Upper lobe of left lung (tissue), 6 donors: ENCODE results near the gene SHISA6. TPM values are rescaled to one million over a fixed set of nuclear protein-coding genes. Genes with fewer than 3 reads are reported as not detected.

Experiments
- ATAC-seq, 2 donors: fragments of 200-7000 bp; cut with Tn5 transposase; one replicate each; pipeline ENCODE4 v1.9.1; 2022; ENCODE audit warnings: mild to moderate bottlenecking in 2 of 2, moderate library complexity in 2 of 2; ENCODE audit not compliant: low FRiP score in 2 of 2
- DNase-seq, 2 donors: peaks; one replicate each; pipeline ENCODE4 v3.0.0-alpha.2; 2019 to 2020
- H3K27ac ChIP-seq, 4 donors: fragments of 200-600 bp; sonication (generic); one replicate each; pipeline ENCODE4 v1.5.1; 2016 to 2019
- H3K27me3 ChIP-seq, 4 donors: fragments of 200-600 bp; sonication (generic); one replicate each; pipeline ENCODE4 v1.5.1; 2017 to 2019
- H3K36me3 ChIP-seq, 4 donors: fragments of 200-600 bp; sonication (generic); one replicate each; pipeline ENCODE4 v1.5.1; 2016 to 2019
- H3K4me1 ChIP-seq, 4 donors: fragments of 200-600 bp; sonication (generic); one replicate each; pipeline ENCODE4 v1.5.1; 2018 to 2019
- H3K4me3 ChIP-seq, 4 donors: fragments of 200-600 bp; sonication (generic); one replicate each; pipeline ENCODE4 v1.5.1; 2017 to 2019; ENCODE audit warnings: mild to moderate bottlenecking in 2 of 4, moderate library complexity in 1 of 4
- H3K9me3 ChIP-seq, 4 donors: fragments of 200-600 bp; sonication (generic); one replicate each; pipeline ENCODE4 v1.5.1; 2018 to 2019
- EP300 ChIP-seq, 4 donors: sonication (generic); formaldehyde crosslinking; IDR thresholded peaks; one replicate each; pipeline ENCODE4 v1.5.1; 2017; ENCODE audit warnings: antibody characterized with exemption in 4 of 4, control low read depth in 2 of 4
- POLR2A ChIP-seq, 4 donors: fragments of 450-650 bp; IDR thresholded peaks; one replicate each; pipeline ENCODE4 v1.5.1; 2016 to 2017; ENCODE audit warnings: antibody characterized with exemption in 4 of 4, mild to moderate bottlenecking in 2 of 4
- POLR2AphosphoS5 ChIP-seq, 2 donors: sonication (generic); formaldehyde crosslinking; IDR thresholded peaks; one replicate each; pipeline ENCODE4 v1.5.1; 2017; ENCODE audit warnings: antibody characterized with exemption in 2 of 2
- WGBS, 2 donors: methylation state at CpG; one replicate each; pipeline ENCODE4 v1.1.5; 2017 to 2018; 5-methylcytosine and 5-hydroxymethylcytosine counted together
- total RNA-seq, 6 donors: library from RNA; depleted of rRNA in 4 of 6; stranded (reverse); fragments of >200 nt in 4 of 6; gene quantifications; one replicate each; pipeline versions ENCODE4 v1.1.0 to v1.2.1, GENCODE V29; 2016 to 2021
- TF ChIP-seq, protein P1 (sequence below), 6 experiments: fragments of 450-650 bp in 4 of 6; fragments of 200-600 bp in 2 of 6; sonication (generic) in 2 of 6; IDR thresholded peaks; one replicate each; pipeline ENCODE4 v1.5.1; 2016 to 2019; ENCODE audit warnings: antibody characterized with exemption in 6 of 6
- donor health status: DM: no; HTN: no; CAD: no; lungs with moderate emphysema.
- donor health status: DM: no; HTN: yes; CAD: no; lungs with severe emphysema.

Gene SHISA6
- total RNA-seq, 6 donors from 2014 or later: 0.03 to 1.2 (median 0.74) TPM; not detected in 2

DNA sequence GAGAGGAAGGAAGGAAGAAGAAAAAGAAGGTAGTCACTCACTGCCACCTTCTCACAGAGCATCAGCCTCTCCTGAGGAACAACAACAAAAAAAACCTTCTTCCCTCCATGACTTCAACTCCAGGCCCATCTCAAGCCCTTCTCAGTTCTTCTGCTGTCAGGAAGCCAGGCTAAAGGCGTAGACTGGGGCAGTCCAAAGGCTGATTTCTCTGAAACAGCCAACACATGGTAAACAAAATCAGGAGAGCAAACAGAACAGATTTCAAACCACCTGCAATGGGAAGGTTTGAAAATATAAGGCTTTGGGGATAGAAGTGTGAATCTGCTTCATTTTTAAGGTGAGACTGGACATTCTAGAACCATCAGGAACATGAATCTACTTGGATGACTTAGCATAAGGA, 200.0 kb downstream of the SHISA6 start:
- no peaks in the 10 kb centered on the region for H3K4me1 ChIP-seq
- no peak for TF ChIP-seq POLR2A (IDR thresholded peaks at IDR 0.05)
- no peak for TF ChIP-seq EP300 (IDR thresholded peaks at IDR 0.05)
- TF ChIP-seq, protein P1, sequence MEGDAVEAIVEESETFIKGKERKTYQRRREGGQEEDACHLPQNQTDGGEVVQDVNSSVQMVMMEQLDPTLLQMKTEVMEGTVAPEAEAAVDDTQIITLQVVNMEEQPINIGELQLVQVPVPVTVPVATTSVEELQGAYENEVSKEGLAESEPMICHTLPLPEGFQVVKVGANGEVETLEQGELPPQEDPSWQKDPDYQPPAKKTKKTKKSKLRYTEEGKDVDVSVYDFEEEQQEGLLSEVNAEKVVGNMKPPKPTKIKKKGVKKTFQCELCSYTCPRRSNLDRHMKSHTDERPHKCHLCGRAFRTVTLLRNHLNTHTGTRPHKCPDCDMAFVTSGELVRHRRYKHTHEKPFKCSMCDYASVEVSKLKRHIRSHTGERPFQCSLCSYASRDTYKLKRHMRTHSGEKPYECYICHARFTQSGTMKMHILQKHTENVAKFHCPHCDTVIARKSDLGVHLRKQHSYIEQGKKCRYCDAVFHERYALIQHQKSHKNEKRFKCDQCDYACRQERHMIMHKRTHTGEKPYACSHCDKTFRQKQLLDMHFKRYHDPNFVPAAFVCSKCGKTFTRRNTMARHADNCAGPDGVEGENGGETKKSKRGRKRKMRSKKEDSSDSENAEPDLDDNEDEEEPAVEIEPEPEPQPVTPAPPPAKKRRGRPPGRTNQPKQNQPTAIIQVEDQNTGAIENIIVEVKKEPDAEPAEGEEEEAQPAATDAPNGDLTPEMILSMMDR (IDR thresholded peaks at IDR 0.05): no peak
- no peak for TF ChIP-seq POLR2AphosphoS5 (IDR thresholded peaks at IDR 0.05)
- no peaks in the 10 kb centered on the region for H3K27me3 ChIP-seq
- 65 to 77% methylated on average over 1 of the region's 1 CpG for WGBS, 2 donors
- ATAC-seq (no peak), DNase-seq (no peak)
- H3K36me3 ChIP-seq: no peaks in the 10 kb centered on the region
- no peak overlapping the region for H3K4me3 ChIP-seq
- H3K9me3 ChIP-seq: no peaks in the 10 kb centered on the region
- no peak overlapping the region for H3K27ac ChIP-seq

DNA sequence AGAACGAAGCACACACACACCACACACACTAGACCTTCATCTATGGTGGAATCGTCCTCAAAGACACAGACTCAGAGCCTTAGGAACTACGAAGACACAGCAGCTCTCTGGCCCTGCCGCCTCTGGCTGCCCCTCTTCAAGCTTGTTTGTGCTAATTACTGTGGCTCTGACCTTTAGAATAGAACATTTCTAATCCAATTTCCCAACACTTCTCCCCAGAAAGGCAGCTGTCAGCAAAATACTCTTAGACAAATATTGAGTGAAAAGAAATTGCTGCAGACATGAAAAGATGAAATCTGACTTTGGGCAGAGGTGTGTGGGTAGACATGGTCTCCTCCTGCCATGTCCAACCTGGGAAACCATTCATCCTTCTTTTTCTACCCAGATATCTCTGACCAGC, 205.3 kb downstream of the SHISA6 start:
- H3K27me3 ChIP-seq: no peaks in the 10 kb centered on the region
- no peak overlapping the region for H3K4me3 ChIP-seq
- no peaks in the 10 kb centered on the region for H3K9me3 ChIP-seq
- no peaks in the 10 kb centered on the region for H3K36me3 ChIP-seq
- DNase-seq (no peak), ATAC-seq (no peak)
- no peaks in the 10 kb centered on the region for H3K4me1 ChIP-seq
- WGBS, 2 donors: 72 to 79% methylated on average over 4 of the region's 4 CpGs
- no peak overlapping the region for H3K27ac ChIP-seq
- TF ChIP-seq POLR2AphosphoS5 (IDR thresholded peaks at IDR 0.05): no peak
- TF ChIP-seq, protein P1 (IDR thresholded peaks at IDR 0.05): no peak
- TF ChIP-seq POLR2A (IDR thresholded peaks at IDR 0.05): no peak
- no peak for TF ChIP-seq EP300 (IDR thresholded peaks at IDR 0.05)

DNA sequence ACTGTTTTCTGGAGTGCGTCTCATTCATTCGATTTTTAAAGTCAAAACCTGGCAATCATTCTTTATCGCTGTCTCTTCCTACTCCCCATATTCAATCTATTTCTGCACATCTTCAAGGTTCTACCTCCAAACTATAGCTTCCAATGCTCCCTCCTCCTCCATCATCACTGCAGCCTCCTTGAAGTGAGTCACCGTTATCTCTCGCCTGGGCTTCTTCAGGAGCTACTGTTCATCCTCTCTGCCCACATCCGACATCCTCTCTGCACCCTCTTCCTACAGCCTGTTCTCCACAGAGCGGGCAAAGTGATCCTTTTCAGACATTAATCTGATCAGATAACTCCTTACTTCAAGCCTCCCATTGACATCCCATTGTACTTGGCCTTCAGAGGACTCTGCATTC, 213.1 kb downstream of the SHISA6 start:
- no peak for ATAC-seq
- no peak for TF ChIP-seq POLR2A (IDR thresholded peaks at IDR 0.05)
- TF ChIP-seq EP300 (IDR thresholded peaks at IDR 0.05): no peak
- TF ChIP-seq, protein P1 (IDR thresholded peaks at IDR 0.05): no peak
- no peak for TF ChIP-seq POLR2AphosphoS5 (IDR thresholded peaks at IDR 0.05)
- Histone ChIP-seq H3K4me3 (no peak overlapping the region), H3K36me3 (no peaks in the 10 kb centered on the region), H3K27ac (no peak overlapping the region), H3K9me3 (no peaks in the 10 kb centered on the region), H3K4me1 (no peaks in the 10 kb centered on the region), H3K27me3 (no peaks in the 10 kb centered on the region)
- 91 to 92% methylated on average over 7 of the region's 7 CpGs for WGBS, 2 donors
- no peak for DNase-seq

DNA sequence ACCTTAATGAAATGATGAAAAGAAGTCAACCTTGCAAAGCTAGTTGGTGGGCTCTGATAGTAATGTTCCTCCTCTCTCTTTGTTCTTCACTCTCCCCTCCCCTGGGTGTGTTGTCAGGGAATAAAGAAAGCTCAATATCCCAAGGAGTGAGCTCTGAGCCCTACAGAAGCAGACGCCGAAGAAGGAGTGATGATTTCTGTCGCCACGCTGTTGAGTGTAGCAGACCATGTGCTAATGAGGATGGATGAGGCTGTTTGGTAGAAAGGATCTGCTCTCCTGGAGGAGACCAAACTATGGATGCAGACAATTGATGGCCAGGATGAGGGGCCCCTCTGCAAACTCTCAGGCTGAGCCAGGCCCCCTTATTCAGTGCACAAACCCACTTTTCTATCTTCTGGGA, 217.3 kb downstream of the SHISA6 start:
- Histone ChIP-seq H3K4me3 (no peak overlapping the region), H3K4me1 (no peaks in the 10 kb centered on the region), H3K27me3 (no peaks in the 10 kb centered on the region), H3K27ac (no peak overlapping the region), H3K9me3 (no peaks in the 10 kb centered on the region), H3K36me3 (no peaks in the 10 kb centered on the region)
- ATAC-seq (no peak), DNase-seq (no peak)
- WGBS, 2 donors: 79 to 86% methylated on average over 4 of the region's 4 CpGs
- TF ChIP-seq POLR2AphosphoS5 (IDR thresholded peaks at IDR 0.05) (no peak), POLR2A (IDR thresholded peaks at IDR 0.05) (no peak), EP300 (IDR thresholded peaks at IDR 0.05) (no peak)
- TF ChIP-seq, protein P1 (IDR thresholded peaks at IDR 0.05): no peak

DNA sequence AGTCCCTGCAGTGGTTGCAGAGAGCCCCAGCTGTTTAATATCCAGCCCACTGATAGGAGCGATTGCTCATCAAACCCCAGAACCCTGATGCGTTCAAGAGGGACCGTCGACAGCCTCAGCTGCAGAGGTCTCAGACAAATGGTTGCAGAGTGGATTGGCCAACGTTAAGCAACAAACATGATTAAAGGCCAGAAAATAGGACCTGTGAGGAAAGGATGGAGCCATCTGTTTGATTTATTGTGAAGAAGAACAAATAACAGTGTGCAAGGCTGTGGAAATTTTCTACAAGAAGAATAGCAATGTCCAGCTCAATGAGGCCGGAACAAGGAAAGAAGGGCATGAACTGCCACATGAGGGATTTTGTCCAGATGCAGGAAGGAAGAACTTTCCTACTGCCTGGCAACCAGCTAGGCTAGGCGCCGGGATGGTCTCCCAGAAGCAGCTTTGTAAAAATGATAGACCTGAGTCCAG, 218.9 kb downstream of the SHISA6 start:
- TF ChIP-seq POLR2A (IDR thresholded peaks at IDR 0.05): no peak
- TF ChIP-seq EP300 (IDR thresholded peaks at IDR 0.05): no peak
- TF ChIP-seq, protein P1 (IDR thresholded peaks at IDR 0.05): no peak
- no peak for TF ChIP-seq POLR2AphosphoS5 (IDR thresholded peaks at IDR 0.05)
- ATAC-seq (no peak), DNase-seq (no peak)
- H3K9me3 ChIP-seq: no peaks in the 10 kb centered on the region
- WGBS, 2 donors: 62 to 70% methylated on average over 8 of the region's 8 CpGs
- no peak overlapping the region for H3K4me3 ChIP-seq
- H3K36me3 ChIP-seq: no peaks in the 10 kb centered on the region
- H3K27me3 ChIP-seq: no peaks in the 10 kb centered on the region
- H3K4me1 ChIP-seq: no peaks in the 10 kb centered on the region
- H3K27ac ChIP-seq: no peak overlapping the region
